HepG2 (cell line): ENCODE measurements around the gene SPATC1L. TPM values are rescaled to one million over a fixed set of nuclear protein-coding genes. Genes with fewer than 3 reads are reported as not detected.
A peak's percentile ranks its signal among the peaks of the same experiment; 100 is the strongest.

ENCODE experiments used
- AGO2 ChIP-seq: fragments of 200-400 bp; formaldehyde crosslinking; optimal IDR thresholded peaks from 2 replicates; pipeline ENCODE3; 2017; ENCODE audit warnings: mild to moderate bottlenecking, low read depth, low read length, moderate library complexity
- JARID2 ChIP-seq: sonication (generic); formaldehyde crosslinking; IDR thresholded peaks from 2 replicates; pipeline ENCODE4 v1.8.1; 2023; ENCODE audit warnings: missing genetic modification reagents, inconsistent platforms; ENCODE audit not compliant: insufficient replicate concordance
- MED13 ChIP-seq: sonication (generic); formaldehyde crosslinking; IDR thresholded peaks from 2 replicates; pipeline ENCODE4 v1.5.0; 2020; ENCODE audit warnings: missing genetic modification reagents
- polyA plus RNA-seq, 8 experiments: library from polyadenylated mRNA; depleted of rRNA in 3 of 8; stranded (reverse) in 7 of 8; unstranded in 1 of 8; fragments of >200 nt; fragmentation: Illumina TruSeq in 4 of 8; extraction: Trizol in 4 of 8; gene quantifications; 2 replicates each; pipeline versions ENCODE4 v1.2.1 to v1.2.3, GENCODE V29; 2011 to 2016; ENCODE audit warnings: low read depth in 4 of 8, missing spikeins in 1 of 8, mixed read lengths in 1 of 8; ENCODE audit not compliant: insufficient read depth in 1 of 8
- total RNA-seq, 5 experiments: library from RNA; depleted of rRNA; stranded (reverse); fragments of >200 nt; fragmentation: Illumina TruSeq; extraction: Trizol; gene quantifications; 2 replicates each; pipeline ENCODE4 v1.2.3, GENCODE V29; 2016; ENCODE audit warnings: low read depth in 1 of 5
- TF ChIP-seq, protein P1 (sequence below): sonication (generic); formaldehyde crosslinking; IDR thresholded peaks from 2 replicates; pipeline ENCODE4 v1.5.1; 2020; ENCODE audit warnings: mild to moderate bottlenecking, missing genetic modification reagents, moderate library complexity
- TF ChIP-seq, protein P2 (sequence below): sonication (generic); formaldehyde crosslinking; IDR thresholded peaks from 2 replicates; pipeline ENCODE4 v1.4.0; 2020; ENCODE audit warnings: missing genetic modification reagents

Gene SPATC1L
- total and polyA plus RNA-seq, 2 of the 13 experiments (the other 11 are each of a cell fraction or from before 2014, with no cell fraction given): 1.4 to 3.3 TPM

DNA sequence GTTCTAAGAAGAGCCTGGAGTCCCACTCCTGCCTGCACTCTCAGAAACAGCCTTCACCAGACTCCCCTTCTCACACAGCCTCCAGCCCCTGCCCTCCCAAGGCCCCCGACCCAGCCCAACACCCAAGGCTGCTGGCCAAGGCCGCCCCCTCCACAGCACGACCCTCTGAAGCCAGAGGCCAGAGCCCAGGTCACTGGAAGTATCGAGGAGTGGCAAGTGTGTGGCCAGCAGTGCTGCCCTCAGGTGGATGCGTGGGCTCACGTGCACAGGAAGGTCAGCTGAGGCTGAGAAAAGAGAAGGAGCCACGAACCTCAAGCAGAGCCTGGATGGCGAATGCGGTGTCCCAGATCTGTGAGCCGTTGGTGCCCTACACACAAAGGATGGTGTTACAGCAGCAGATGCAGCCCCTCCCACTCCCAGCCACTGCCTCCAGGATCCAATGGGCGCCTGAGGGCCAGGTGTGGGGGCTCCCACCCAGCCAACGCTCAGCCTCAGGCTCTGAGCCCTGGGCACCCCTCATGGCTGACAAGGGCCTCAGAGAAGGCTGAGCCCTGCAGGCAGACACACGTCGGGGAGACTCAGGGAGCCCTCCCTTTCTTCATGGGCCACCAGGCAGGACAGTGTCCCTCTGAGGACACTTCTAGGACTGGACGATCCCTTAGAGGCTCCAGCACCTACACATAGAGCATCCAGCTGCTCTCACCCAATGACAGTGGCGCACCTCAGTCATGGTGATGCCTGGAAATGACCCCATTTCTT, 26.3 kb upstream of the SPATC1L start (continued):
- TF ChIP-seq, protein P1, sequence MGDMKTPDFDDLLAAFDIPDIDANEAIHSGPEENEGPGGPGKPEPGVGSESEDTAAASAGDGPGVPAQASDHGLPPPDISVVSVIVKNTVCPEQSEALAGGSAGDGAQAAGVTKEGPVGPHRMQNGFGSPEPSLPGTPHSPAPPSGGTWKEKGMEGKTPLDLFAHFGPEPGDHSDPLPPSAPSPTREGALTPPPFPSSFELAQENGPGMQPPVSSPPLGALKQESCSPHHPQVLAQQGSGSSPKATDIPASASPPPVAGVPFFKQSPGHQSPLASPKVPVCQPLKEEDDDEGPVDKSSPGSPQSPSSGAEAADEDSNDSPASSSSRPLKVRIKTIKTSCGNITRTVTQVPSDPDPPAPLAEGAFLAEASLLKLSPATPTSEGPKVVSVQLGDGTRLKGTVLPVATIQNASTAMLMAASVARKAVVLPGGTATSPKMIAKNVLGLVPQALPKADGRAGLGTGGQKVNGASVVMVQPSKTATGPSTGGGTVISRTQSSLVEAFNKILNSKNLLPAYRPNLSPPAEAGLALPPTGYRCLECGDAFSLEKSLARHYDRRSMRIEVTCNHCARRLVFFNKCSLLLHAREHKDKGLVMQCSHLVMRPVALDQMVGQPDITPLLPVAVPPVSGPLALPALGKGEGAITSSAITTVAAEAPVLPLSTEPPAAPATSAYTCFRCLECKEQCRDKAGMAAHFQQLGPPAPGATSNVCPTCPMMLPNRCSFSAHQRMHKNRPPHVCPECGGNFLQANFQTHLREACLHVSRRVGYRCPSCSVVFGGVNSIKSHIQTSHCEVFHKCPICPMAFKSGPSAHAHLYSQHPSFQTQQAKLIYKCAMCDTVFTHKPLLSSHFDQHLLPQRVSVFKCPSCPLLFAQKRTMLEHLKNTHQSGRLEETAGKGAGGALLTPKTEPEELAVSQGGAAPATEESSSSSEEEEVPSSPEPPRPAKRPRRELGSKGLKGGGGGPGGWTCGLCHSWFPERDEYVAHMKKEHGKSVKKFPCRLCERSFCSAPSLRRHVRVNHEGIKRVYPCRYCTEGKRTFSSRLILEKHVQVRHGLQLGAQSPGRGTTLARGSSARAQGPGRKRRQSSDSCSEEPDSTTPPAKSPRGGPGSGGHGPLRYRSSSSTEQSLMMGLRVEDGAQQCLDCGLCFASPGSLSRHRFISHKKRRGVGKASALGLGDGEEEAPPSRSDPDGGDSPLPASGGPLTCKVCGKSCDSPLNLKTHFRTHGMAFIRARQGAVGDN (CRISPR knock-in tag): peak; percentile 27; the same call in 1 of the 2 replicates
- TF ChIP-seq, protein P2, sequence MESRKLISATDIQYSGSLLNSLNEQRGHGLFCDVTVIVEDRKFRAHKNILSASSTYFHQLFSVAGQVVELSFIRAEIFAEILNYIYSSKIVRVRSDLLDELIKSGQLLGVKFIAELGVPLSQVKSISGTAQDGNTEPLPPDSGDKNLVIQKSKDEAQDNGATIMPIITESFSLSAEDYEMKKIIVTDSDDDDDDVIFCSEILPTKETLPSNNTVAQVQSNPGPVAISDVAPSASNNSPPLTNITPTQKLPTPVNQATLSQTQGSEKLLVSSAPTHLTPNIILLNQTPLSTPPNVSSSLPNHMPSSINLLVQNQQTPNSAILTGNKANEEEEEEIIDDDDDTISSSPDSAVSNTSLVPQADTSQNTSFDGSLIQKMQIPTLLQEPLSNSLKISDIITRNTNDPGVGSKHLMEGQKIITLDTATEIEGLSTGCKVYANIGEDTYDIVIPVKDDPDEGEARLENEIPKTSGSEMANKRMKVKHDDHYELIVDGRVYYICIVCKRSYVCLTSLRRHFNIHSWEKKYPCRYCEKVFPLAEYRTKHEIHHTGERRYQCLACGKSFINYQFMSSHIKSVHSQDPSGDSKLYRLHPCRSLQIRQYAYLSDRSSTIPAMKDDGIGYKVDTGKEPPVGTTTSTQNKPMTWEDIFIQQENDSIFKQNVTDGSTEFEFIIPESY: peak; percentile 87
- TF ChIP-seq MED13 (CRISPR knock-in tag): no peak
- no peak for TF ChIP-seq JARID2
- TF ChIP-seq AGO2: peak; percentile 25
